GM10266 (cell line): ENCODE results near the gene BMP7.

ENCODE experiments used
- DNase-seq: peaks from one replicate; pipeline ENCODE4 v3.0.0; 2012; ENCODE audit errors: extremely low spot score
- CTCF ChIP-seq: IDR thresholded peaks from 2 replicates; pipeline ENCODE4 v1.5.1; 2012; ENCODE audit warnings: mild to moderate bottlenecking, low read depth; ENCODE audit not compliant: control insufficient read depth, insufficient read depth; ENCODE audit errors: missing control alignments

Gene BMP7

DNA sequence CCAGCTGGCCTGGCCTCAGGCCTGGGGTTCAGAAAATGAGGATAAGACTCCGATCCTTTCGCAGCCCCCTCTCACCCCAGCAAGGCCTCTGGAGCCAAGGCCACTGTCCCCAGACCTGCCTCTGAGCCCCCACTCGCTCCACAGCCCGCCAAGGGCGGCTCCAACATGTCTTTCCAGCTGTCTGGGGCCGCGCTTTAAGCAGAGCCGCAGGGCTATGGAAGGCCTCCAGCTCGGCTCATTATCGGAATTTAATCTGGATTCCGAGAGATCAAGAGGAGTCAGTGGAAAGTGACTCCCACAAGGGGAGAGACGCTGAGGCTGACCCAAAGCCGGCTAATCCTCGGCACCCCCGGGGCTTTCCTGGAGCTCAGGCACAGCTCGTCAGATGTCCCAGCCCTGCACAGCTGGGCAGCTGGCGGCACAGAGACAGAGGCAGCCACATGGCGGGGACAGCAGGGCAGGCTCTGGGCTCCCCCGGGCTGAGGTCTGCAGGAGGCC is 41.8 kb downstream of the BMP7 start:
- TF ChIP-seq CTCF, result no peak
- no peak for DNase-seq

GRCh38 chr20:57223648-57224489 is 42.6 kb downstream of the BMP7 start:
- no peak for TF ChIP-seq CTCF
- no peak for DNase-seq

DNA sequence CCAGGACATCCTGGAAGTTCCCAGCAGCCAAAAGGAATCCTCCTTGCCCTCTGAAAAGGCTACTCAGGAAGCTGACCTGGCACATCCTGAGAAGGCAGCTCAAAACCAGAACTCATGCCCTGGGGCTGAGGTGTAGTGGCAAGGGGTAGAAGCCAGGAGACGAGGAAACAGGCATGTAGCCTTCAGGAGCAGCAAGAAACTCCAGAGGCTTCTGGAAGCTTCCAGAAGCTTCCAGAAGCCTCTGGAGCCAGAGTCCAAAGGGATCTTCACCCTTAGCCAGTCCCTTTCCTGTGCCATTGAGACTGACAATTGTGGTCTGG is 43.9 kb downstream of the BMP7 start:
- no peak for TF ChIP-seq CTCF
- no peak for DNase-seq

DNA sequence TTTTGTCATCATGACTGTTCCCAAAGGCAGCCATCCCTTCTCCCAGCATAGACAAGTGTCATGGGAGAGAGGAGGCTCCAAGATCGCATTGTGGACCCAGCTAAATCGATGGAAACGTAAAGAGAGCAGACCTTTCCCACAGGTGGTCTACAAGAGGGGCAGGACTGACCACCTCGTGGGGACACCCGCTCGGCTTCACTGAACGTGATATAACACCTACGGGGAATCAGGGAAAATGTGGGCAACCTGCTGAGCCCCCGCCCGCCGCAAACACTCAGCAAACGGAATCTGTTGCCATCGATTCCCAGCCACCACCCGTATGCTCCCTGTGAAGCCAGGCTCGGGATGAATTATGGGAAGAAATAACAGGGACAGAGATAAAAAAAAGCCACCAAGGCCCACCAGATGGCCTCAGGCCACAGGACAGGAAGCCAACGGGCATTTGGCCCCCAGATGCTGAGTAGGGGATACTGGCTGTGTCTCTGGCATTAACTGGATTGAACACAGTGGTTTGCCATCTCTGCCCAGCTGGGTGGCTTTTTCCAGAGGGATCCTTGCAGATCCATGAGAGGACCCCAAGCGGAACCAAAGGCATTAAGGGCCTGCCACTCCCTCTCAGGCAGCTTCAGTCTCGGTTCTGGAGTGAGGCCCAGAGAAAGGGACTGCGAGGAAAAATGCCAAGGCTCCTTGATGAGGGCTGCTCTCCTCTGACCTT is 44.4 kb downstream of the BMP7 start:
- DNase-seq, result no peak
- no peak for TF ChIP-seq CTCF

DNA sequence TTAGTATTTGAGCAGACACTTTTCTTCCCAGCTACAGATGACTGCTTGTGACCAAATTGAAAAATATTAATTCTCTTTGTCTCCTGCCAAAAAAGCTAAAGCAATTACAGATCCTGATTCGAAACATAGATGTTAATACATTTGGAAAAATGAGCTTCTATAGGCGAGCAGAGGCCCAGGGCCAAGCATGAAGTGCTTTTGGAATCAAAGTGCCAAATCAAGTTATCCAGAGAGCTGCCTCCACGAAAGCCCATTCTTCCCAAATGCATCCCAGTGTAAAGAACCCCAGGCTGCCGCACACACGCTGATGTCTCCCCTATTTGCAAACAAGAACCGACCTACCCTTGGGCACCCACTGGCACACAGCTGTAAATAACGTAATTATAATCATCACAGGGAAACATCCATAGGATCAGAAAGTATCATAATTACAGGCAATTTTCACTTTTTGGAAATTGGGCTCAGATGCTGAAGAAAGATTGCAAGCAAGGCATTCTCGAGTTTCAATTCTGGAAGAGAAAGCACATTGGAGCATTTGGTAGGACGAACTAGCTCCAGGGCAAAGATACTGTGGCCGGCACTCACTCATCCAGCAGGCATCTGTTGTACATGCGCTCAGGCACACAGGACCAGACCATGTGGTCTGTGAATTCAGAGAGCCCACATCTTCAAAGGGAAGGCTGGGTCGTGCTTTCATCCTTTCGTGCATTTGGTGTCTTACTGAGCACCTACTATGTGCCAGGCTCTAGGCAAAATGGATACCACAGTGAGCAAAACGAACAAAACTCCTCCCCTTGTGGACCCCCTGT is 45.9 kb downstream of the BMP7 start:
- DNase-seq, result no peak
- TF ChIP-seq CTCF, result no peak

- no peak for DNase-seq
- no peak for TF ChIP-seq CTCF
Measured at GRCh38 chr20:57219071-57219677, 47.3 kb downstream of the BMP7 start.
